Measurements from ENCODE around the gene C4orf50. TPM values are rescaled to one million over a fixed set of nuclear protein-coding genes. Genes with fewer than 3 reads are reported as not detected.

The C4orf50 gene
- total and polyA plus RNA-seq, 10 of the 15 experiments (the other 5 are each of a cell fraction or from before 2014, with no cell fraction given): 0.04 to 0.09 (median 0.05) TPM; not detected in 3

DNA sequence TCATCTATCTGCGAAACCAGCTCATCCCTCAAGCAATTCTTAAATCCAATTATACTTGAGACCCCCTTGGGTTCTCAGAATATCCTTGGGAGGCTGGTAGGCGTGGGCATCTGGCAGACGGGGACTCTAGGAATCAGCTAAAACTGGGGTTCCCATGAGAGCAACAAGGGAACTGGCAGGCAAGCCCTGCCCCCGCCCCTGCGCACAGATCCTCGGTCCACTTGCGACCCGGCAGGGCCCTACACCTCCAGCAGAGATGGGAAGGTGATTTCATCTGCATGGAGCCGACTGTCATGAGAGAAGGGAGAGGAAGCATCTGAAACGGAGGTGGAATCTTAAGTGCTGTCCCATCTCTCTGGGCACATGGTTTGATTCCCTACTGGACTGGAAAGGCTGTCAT, 9.9 kb upstream of the C4orf50 start:
- TF ChIP-seq MEF2A (IDR thresholded peaks at IDR 0.05; ENCODE audit: insufficient read depth, low read depth, low read length) (no peak), SMAD5 (IDR thresholded peaks at IDR 0.05; ENCODE audit: low read depth) (no peak), ZBED1 (IDR thresholded peaks at IDR 0.05; ENCODE audit: borderline replicate concordance) (no peak), IRF4 (IDR thresholded peaks at IDR 0.05; ENCODE audit: low read depth, low read length) (no peak), STAT1 (conservative IDR thresholded peaks at IDR 0.05) (no peak), RELA (IDR thresholded peaks at IDR 0.05; ENCODE audit: borderline replicate concordance, partially characterized antibody) (no peak), HDGF (IDR thresholded peaks at IDR 0.05) (no peak), SMARCA5 (IDR thresholded peaks at IDR 0.05) (no peak), RB1 (IDR thresholded peaks at IDR 0.05; ENCODE audit: borderline replicate concordance) (no peak), MYB (IDR thresholded peaks at IDR 0.05; ENCODE audit: borderline replicate concordance, low read depth, low read length) (no peak), CHD1 (IDR thresholded peaks at IDR 0.05; ENCODE audit: low read depth, low read length) (no peak), HDAC6 (IDR thresholded peaks at IDR 0.05; ENCODE audit: unreplicated experiment) (no peak), KDM1A (IDR thresholded peaks at IDR 0.05; ENCODE audit: borderline replicate concordance) (no peak), EED (IDR thresholded peaks at IDR 0.05; ENCODE audit: low read depth) (no peak), ZNF24 (IDR thresholded peaks at IDR 0.05) (no peak)
- TF ChIP-seq, protein P1, sequence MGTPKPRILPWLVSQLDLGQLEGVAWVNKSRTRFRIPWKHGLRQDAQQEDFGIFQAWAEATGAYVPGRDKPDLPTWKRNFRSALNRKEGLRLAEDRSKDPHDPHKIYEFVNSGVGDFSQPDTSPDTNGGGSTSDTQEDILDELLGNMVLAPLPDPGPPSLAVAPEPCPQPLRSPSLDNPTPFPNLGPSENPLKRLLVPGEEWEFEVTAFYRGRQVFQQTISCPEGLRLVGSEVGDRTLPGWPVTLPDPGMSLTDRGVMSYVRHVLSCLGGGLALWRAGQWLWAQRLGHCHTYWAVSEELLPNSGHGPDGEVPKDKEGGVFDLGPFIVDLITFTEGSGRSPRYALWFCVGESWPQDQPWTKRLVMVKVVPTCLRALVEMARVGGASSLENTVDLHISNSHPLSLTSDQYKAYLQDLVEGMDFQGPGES (IDR thresholded peaks at IDR 0.05): no peak
- H3K27ac ChIP-seq (ENCODE audit: control insufficient read depth, insufficient read depth): no peak overlapping the region
- DNase-seq (ENCODE audit: low read depth, low spot score) (no peak), ATAC-seq (no peak), FAIRE-seq (no peak)
- no peaks in the 10 kb centered on the region for H3K4me1 ChIP-seq (ENCODE audit: control insufficient read depth, insufficient read depth, low read length)
- ChIA-PET RAD21 (ENCODE audit: unreplicated experiment) (no interaction called here), SMC1A (ENCODE audit: uncharacterized antibody, unreplicated experiment) (no interaction called here), CTCF (no interaction called here), POLR2A (no interaction called here)
- H3K79me2 ChIP-seq (ENCODE audit: control insufficient read depth, insufficient read depth, low read length): no peaks in the 10 kb centered on the region
- H3K4me3 ChIP-seq: no peak overlapping the region
- no peaks in the 10 kb centered on the region for H3K9me3 ChIP-seq (replicated peaks; ENCODE audit: control insufficient read depth, insufficient read depth, low read length)
- H2AFZ ChIP-seq (ENCODE audit: control insufficient read depth, low read depth, low read length): no peak overlapping the region
- 31% methylated on average over 10 of the region's 10 CpGs for WGBS (ENCODE audit: insufficient coverage, insufficient replicate concordance, low lambda C conversion rate, missing lambda C conversion rate)
- H4K20me1 ChIP-seq (ENCODE audit: control insufficient read depth, insufficient read depth): no peaks in the 10 kb centered on the region
- BruUV-seq (replicated peaks): no TSS peak
- in situ Hi-C loops (cut with MboI): no loop called here
- intact Hi-C loops (cut with micrococcal nuclease; ENCODE audit: unreplicated experiment): no loop called here
- no peak overlapping the region for H3K4me2 ChIP-seq (ENCODE audit: control insufficient read depth, insufficient read depth)
- no peaks in the 10 kb centered on the region; a peak in 2 of 4 replicates for H3K27me3 ChIP-seq (replicated peaks in 1 of 2; ENCODE audit: control insufficient read depth in 2 of 2, insufficient read depth in 2 of 2, low read length in 1 of 2)
- H3K9ac ChIP-seq (ENCODE audit: control insufficient read depth, insufficient read depth, low read length): no peak overlapping the region
- H3K36me3 ChIP-seq (ENCODE audit: control insufficient read depth in 2 of 2, insufficient read depth in 2 of 2, low read length in 1 of 2): no peaks in the 10 kb centered on the region

All from GM12878 (cell line).